HFF-Myc (cell line): ENCODE measurements around the gene VPS13D.

Experiments
- DNase-seq: peaks from one replicate; pipeline ENCODE4 v3.0.0-alpha.2; 2011; ENCODE audit warnings: low read depth; ENCODE audit errors: extremely low read depth
- H3K4me3 ChIP-seq: replicated peaks from 2 replicates; pipeline ENCODE4 v1.5.1; 2011; ENCODE audit warnings: low read depth, mild to moderate bottlenecking, control low read depth, low read length
- CTCF ChIP-seq: IDR thresholded peaks from 2 replicates; pipeline ENCODE4 v1.5.1; 2012; ENCODE audit warnings: mild to moderate bottlenecking, low read depth, low read length, control low read depth; ENCODE audit errors: missing control alignments

Gene VPS13D

GRCh38 chr1:12184008-12184681 lies 45.7 kb upstream of the VPS13D start:
- no peak overlapping the region for H3K4me3 ChIP-seq
- TF ChIP-seq CTCF = no peak
- no peak for DNase-seq

GRCh38 chr1:12185036-12185917 lies 44.6 kb upstream of the VPS13D start:
- DNase-seq = no peak
- H3K4me3 ChIP-seq = no peak overlapping the region

GRCh38 chr1:12185918-12186678 lies 43.7 kb upstream of the VPS13D start:
- H3K4me3 ChIP-seq = no peak overlapping the region
- no peak for DNase-seq
- TF ChIP-seq CTCF = no peak

More at GRCh38 chr1:12185036-12185917, 44.6 kb upstream of the VPS13D start:
- no peak for TF ChIP-seq CTCF

GRCh38 chr1:12186679-12186985 lies 43.2 kb upstream of the VPS13D start:
- DNase-seq = no peak
- H3K4me3 ChIP-seq = no peak overlapping the region
- no peak for TF ChIP-seq CTCF

- TF ChIP-seq CTCF = no peak
- H3K4me3 ChIP-seq = no peak overlapping the region
- DNase-seq = no peak
Observed at GRCh38 chr1:12188115-12188514, 41.7 kb upstream of the VPS13D start.

- no peak for TF ChIP-seq CTCF
- H3K4me3 ChIP-seq = no peak overlapping the region
- no peak for DNase-seq
Observed at GRCh38 chr1:12188657-12189327, 41.0 kb upstream of the VPS13D start.
